LNCAP (cell line): Measurements from ENCODE around the gene PEX14.

Experiments
- CTCF ChIP-seq: fragments of 450-650 bp; IDR thresholded peaks from 2 replicates; pipeline ENCODE4 v1.5.1; 2017; ENCODE audit warnings: mild to moderate bottlenecking

Gene PEX14

GRCh38 chr1:10457875-10458274 is 16.9 kb upstream of the PEX14 start:
- no peak for TF ChIP-seq CTCF

GRCh38 chr1:10459184-10459583 is 15.6 kb upstream of the PEX14 start:
- TF ChIP-seq CTCF, result no peak

GRCh38 chr1:10467078-10467477 is 7.7 kb upstream of the PEX14 start:
- TF ChIP-seq CTCF, result no peak

GRCh38 chr1:10470043-10470442 is 4.7 kb upstream of the PEX14 start:
- TF ChIP-seq CTCF, result no peak

- TF ChIP-seq CTCF, result no peak
Observed at GRCh38 chr1:10471411-10472219, 3.1 kb upstream of the PEX14 start.

- TF ChIP-seq CTCF, result no peak
Observed at GRCh38 chr1:10472220-10473144, 2.3 kb upstream of the PEX14 start, which contains the start of gene DFFA. Gene DFFA, minus strand, starts transcription at chr1:10472529. Its CDS starts 71 bp downstream, at chr1:10472458.

GRCh38 chr1:10473145-10473765 is 1.5 kb upstream of the PEX14 start:
- no peak for TF ChIP-seq CTCF
